ENCODE measurements around the gene DUSP1. TPM values are rescaled to one million over a fixed set of nuclear protein-coding genes. Genes with fewer than 3 reads are reported as not detected.
A peak's percentile ranks its signal among the peaks of the same experiment; 100 is the strongest.

Gene DUSP1
- total RNA-seq, 1 experiment from 2014 or later = 10.3 TPM

DNA sequence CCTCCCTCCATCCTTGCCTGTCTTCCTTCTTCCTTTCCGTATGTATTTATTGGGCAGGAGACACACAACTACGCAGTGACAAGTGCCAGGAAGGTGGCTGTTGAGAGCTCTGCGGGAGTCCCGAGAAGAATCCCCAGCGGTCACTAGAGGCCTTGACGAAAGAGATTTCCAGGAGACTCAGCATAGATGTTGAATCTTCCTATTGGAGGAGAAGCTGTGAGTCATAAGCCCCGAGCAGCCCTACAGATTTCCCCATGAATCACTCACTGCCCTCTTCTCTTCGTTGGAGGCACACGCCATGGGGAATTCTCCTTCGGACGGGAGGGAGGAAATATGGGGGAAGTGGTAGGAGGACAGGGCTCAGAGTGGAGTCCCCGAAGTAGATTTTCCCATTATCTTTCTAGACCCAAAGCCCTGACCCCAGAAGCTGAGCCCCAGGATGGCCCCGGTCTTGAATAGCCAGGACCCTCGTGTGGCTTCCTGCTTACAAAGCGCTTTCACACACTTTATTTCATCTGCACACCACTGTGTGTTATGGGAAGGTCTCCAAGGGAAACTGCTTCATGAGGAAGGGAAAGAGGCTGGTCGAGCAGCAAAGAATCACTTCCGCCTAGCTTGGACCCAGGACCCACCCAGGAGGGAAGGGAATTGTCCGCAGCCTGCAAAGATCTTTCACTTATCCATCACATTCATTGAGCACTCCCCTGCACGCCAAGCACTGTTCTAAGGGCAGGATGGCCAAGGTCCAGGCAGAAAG lies 12.7 kb downstream of the DUSP1 start:
- no peak for TF ChIP-seq EZH2 (IDR thresholded peaks at IDR 0.05; ENCODE audit: low read depth)
- TF ChIP-seq, protein P1, sequence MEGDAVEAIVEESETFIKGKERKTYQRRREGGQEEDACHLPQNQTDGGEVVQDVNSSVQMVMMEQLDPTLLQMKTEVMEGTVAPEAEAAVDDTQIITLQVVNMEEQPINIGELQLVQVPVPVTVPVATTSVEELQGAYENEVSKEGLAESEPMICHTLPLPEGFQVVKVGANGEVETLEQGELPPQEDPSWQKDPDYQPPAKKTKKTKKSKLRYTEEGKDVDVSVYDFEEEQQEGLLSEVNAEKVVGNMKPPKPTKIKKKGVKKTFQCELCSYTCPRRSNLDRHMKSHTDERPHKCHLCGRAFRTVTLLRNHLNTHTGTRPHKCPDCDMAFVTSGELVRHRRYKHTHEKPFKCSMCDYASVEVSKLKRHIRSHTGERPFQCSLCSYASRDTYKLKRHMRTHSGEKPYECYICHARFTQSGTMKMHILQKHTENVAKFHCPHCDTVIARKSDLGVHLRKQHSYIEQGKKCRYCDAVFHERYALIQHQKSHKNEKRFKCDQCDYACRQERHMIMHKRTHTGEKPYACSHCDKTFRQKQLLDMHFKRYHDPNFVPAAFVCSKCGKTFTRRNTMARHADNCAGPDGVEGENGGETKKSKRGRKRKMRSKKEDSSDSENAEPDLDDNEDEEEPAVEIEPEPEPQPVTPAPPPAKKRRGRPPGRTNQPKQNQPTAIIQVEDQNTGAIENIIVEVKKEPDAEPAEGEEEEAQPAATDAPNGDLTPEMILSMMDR (conservative IDR thresholded peaks at IDR 0.05) = no peak; the same call in 1 of the 2 replicates
- intact Hi-C loops (cut with micrococcal nuclease; ENCODE audit: unreplicated experiment) = loop anchor here (1.0 kb wide), 1 partner anchor 25 kb away; no protein-coding TSS in a partner anchor
- Histone ChIP-seq H3K4me3 (peak overlapping the region; percentile 21; the same call in 1 of the 2 replicates), H3K9me3 (ENCODE audit: insufficient read depth, low read depth) (no peaks in the 10 kb centered on the region), H3K27me3 (ENCODE audit: insufficient read depth, low read depth) (no peaks in the 10 kb centered on the region), H3K27ac (peak overlapping the region; percentile 24), H3K36me3 (ENCODE audit: low read depth) (no peaks in the 10 kb centered on the region), H4K20me1 (ENCODE audit: insufficient read depth) (no peaks in the 10 kb centered on the region), H3F3A (ENCODE audit: insufficient read depth, low read depth) (no peaks in the 10 kb centered on the region; the same call in 1 of the 2 replicates), H3K4me2 (peak overlapping the region; percentile 70), H3K4me1 (replicated peaks; ENCODE audit: insufficient read depth) (peaks cover 10% of the 10 kb centered on the region), H3K9me2 (ENCODE audit: insufficient read depth) (no peaks in the 10 kb centered on the region), H3K79me2 (ENCODE audit: low read depth) (no peaks in the 10 kb centered on the region), H2AFZ (peak overlapping the region; percentile 53; the same call in 1 of the 2 replicates)
- ChIA-PET CTCF (interaction anchor here (0.6 kb wide), 2 partner anchors 197 to 261 kb away, joined by 3 to 5 read pairs; no protein-coding TSS in a partner anchor), POLR2A (ENCODE audit: unreplicated experiment) (interaction anchor here (0.6 to 0.8 kb wide), 2 partner anchors 49 to 51 kb away, joined by 3 to 7 read pairs; no protein-coding TSS in a partner anchor)
- BruUV-seq (replicated peaks) = TSS peak; percentile 99
- peak; percentile 66 to 92 for DNase-seq

DNA sequence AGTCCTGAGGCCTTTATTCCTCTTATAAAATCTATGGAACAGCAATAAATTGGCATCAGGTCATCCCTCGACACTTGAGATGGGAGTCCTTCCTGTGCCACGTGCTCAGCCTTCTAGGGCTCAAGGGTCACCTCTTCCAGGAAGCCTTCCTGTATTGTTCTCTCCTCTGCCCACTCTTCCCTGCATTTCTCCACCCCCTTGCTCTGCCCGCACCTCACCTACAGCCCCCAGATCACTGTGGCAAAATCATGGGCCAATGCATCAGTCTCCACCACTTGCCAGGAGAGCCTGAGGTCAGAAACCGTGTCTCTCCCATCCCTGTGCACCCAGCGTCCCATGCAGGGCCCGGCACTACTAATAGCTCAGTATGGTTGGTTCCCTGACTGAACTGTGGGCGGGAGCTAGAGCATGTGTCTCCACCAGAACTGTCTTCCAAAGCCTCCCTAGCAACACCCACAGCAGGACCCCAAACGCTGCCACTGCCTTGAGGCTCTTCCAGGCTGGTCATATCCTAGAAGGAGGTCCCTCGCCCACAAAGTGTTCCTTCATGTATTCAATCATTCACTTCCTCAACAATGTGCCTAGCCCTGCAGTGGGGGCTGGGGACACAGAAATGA lies 13.5 kb downstream of the DUSP1 start:
- Histone ChIP-seq H3K27me3 (ENCODE audit: insufficient read depth, low read depth) (no peaks in the 10 kb centered on the region), H3K4me2 (peak overlapping the region; percentile 70), H3F3A (ENCODE audit: insufficient read depth, low read depth) (no peaks in the 10 kb centered on the region; the same call in 1 of the 2 replicates), H3K79me2 (ENCODE audit: low read depth) (no peaks in the 10 kb centered on the region), H3K9me3 (ENCODE audit: insufficient read depth, low read depth) (no peaks in the 10 kb centered on the region), H3K36me3 (ENCODE audit: low read depth) (no peaks in the 10 kb centered on the region), H2AFZ (peak overlapping the region; percentile 53; the same call in 1 of the 2 replicates), H3K4me3 (peak overlapping the region; percentile 12; the same call in 1 of the 2 replicates), H4K20me1 (ENCODE audit: insufficient read depth) (no peaks in the 10 kb centered on the region), H3K9me2 (ENCODE audit: insufficient read depth) (no peaks in the 10 kb centered on the region), H3K27ac (peak overlapping the region; percentile 24), H3K4me1 (replicated peaks; ENCODE audit: insufficient read depth) (peaks cover 10% of the 10 kb centered on the region)
- TSS peak; percentile 91 for BruUV-seq (replicated peaks)
- no peak for DNase-seq
- ChIA-PET CTCF (interaction anchor here (0.6 kb wide), 1 partner anchor 14 kb away, joined by 4 read pairs; no protein-coding TSS in a partner anchor), POLR2A (ENCODE audit: unreplicated experiment) (interaction anchor here (0.6 to 0.8 kb wide), 2 partner anchors 50 to 52 kb away, joined by 3 to 7 read pairs; no protein-coding TSS in a partner anchor)
- TF ChIP-seq, protein P1 (conservative IDR thresholded peaks at IDR 0.05) = no peak
- TF ChIP-seq EZH2 (IDR thresholded peaks at IDR 0.05; ENCODE audit: low read depth) = no peak
- intact Hi-C loops (cut with micrococcal nuclease; ENCODE audit: unreplicated experiment) = loop anchor here (1.0 kb wide), 1 partner anchor 24 kb away; no protein-coding TSS in a partner anchor

DNA sequence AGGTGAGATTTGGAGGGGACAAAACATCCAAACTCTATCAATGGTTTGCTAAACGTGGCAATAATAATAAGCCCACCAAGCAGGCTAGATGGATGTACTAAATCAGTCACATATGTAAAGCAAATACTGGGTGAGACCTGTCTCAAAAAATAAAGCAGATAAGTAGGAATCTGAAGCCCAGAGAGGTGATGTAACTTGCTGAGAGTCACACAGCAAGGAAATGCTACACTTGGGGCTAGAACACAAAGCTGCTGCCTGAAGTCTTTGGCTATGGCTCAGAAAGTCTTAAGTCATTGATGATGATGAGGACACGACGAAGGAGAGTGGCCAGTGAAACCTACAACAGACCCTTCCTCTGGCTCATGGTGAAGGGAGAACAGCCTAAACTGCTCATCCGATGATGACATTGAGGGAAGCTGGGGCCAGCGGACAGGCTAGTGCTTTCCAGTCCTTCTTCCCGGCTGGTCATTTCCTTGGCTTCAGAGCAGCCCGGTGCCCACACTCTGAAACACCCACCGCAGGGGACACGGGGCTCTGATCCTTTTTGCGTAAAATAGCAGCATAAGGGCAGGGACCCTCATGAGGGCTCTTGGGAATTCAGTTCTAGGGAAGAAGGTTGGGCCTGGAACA lies 14.1 kb downstream of the DUSP1 start:
- H3K27me3 ChIP-seq (ENCODE audit: insufficient read depth, low read depth) = no peaks in the 10 kb centered on the region
- H3K36me3 ChIP-seq (ENCODE audit: low read depth) = no peaks in the 10 kb centered on the region
- no TSS peak for BruUV-seq (replicated peaks)
- ChIA-PET CTCF (interaction anchor here (0.6 kb wide), 1 partner anchor 13 kb away, joined by 4 read pairs; no protein-coding TSS in a partner anchor), POLR2A (ENCODE audit: unreplicated experiment) (no interaction called here)
- no peak overlapping the region for H2AFZ ChIP-seq
- H3K4me1 ChIP-seq (replicated peaks; ENCODE audit: insufficient read depth) = peaks cover 10% of the 10 kb centered on the region
- no peaks in the 10 kb centered on the region for H4K20me1 ChIP-seq (ENCODE audit: insufficient read depth)
- no peak for DNase-seq
- H3K9me2 ChIP-seq (ENCODE audit: insufficient read depth) = no peaks in the 10 kb centered on the region
- no peak overlapping the region for H3K27ac ChIP-seq
- H3K9me3 ChIP-seq (ENCODE audit: insufficient read depth, low read depth) = no peaks in the 10 kb centered on the region
- no peaks in the 10 kb centered on the region for H3K79me2 ChIP-seq (ENCODE audit: low read depth)
- intact Hi-C loops (cut with micrococcal nuclease; ENCODE audit: unreplicated experiment) = no loop called here
- no peak overlapping the region for H3K4me3 ChIP-seq
- H3F3A ChIP-seq (ENCODE audit: insufficient read depth, low read depth) = no peaks in the 10 kb centered on the region; the same call in 1 of the 2 replicates
- TF ChIP-seq EZH2 (IDR thresholded peaks at IDR 0.05; ENCODE audit: low read depth) = no peak
- TF ChIP-seq, protein P1 (conservative IDR thresholded peaks at IDR 0.05) = no peak
- H3K4me2 ChIP-seq = no peak overlapping the region
